HG03558 (cell line): Measurements from ENCODE around the gene ULK4.
"Not testable (repeated sequence)": the region's sequence is repeated elsewhere in the genome, so short reads cannot be mapped to it uniquely, and the experiment has no call there.

ENCODE experiments used
- ATAC-seq: cut with Tn5 transposase; IDR thresholded peaks from one replicate; pipeline ENCODE4 v1.9.1; 2021; ENCODE audit warnings: moderate number of reproducible peaks; ENCODE audit not compliant: unreplicated experiment; ENCODE audit errors: extremely low read depth

ULK4 gene

GRCh38 chr3:41593774-41594173 is 368.1 kb downstream of the ULK4 start:
- ATAC-seq, result no peak

GRCh38 chr3:41592753-41593510 is 369.0 kb downstream of the ULK4 start:
- ATAC-seq, result no peak

- ATAC-seq, result no peak
These were observed 378.9 kb downstream of the ULK4 start for GRCh38 chr3:41583014-41583413.

- ATAC-seq, result peak; percentile 96
These were observed 380.2 kb downstream of the ULK4 start for GRCh38 chr3:41581700-41582099.

GRCh38 chr3:41580274-41580959 is 381.5 kb downstream of the ULK4 start:
- no peak for ATAC-seq

- ATAC-seq, result no peak
These were observed 382.0 kb downstream of the ULK4 start for GRCh38 chr3:41579861-41580260.

GRCh38 chr3:41578798-41579197 is 383.1 kb downstream of the ULK4 start:
- ATAC-seq, result no peak

- no peak for ATAC-seq
These were observed 386.2 kb downstream of the ULK4 start for GRCh38 chr3:41575724-41576123.

GRCh38 chr3:41574900-41575299 is 387.0 kb downstream of the ULK4 start:
- no peak for ATAC-seq

- ATAC-seq, result no peak
These were observed 388.3 kb downstream of the ULK4 start for GRCh38 chr3:41573591-41573990.

- no peak for ATAC-seq
These were observed 389.8 kb downstream of the ULK4 start for GRCh38 chr3:41572092-41572491.

- no peak for ATAC-seq
These were observed 392.1 kb downstream of the ULK4 start for GRCh38 chr3:41569632-41570305.

GRCh38 chr3:41565948-41566514 is 395.9 kb downstream of the ULK4 start:
- no peak for ATAC-seq

GRCh38 chr3:41565003-41565402 is 396.9 kb downstream of the ULK4 start:
- ATAC-seq, result no peak

GRCh38 chr3:41556245-41556644 is 405.7 kb downstream of the ULK4 start:
- not testable (repeated sequence) for ATAC-seq

- no peak for ATAC-seq
These were observed 428.9 kb downstream of the ULK4 start for GRCh38 chr3:41532976-41533375.

- no peak for ATAC-seq
These were observed 434.8 kb downstream of the ULK4 start for GRCh38 chr3:41526995-41527573.

- no peak for ATAC-seq
These were observed 436.4 kb downstream of the ULK4 start for GRCh38 chr3:41525303-41526064.

- no peak for ATAC-seq
These were observed 438.0 kb downstream of the ULK4 start for GRCh38 chr3:41523897-41524296.

- peak; percentile 68 for ATAC-seq
These were observed 439.3 kb downstream of the ULK4 start for GRCh38 chr3:41522612-41523011.
